ENCODE measurements around the gene SYT13. TPM values are rescaled to one million over a fixed set of nuclear protein-coding genes. Genes with fewer than 3 reads are reported as not detected.

The SYT13 gene
- total RNA-seq, 1 donor from 2014 or later, result 17.4 TPM

DNA sequence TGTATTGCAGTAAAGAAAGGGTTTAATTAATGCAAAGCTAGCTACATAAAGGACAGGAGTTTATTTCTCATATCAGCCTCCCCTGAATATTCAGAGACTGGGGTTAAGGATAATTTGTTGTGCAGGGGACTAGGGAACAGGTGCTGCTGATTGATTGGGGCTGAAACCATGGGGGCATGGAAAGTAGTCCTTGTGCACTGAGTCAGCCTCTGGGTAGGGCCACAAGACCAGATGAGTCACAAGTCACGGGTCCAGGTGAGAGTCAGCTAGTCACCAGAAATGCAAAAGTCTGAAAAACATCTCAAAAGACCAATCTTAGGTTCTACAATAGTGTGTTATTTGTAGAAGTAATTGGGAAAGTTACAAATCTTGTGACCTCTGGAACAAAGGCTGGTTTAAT lies 32.9 kb upstream of the SYT13 start:
- no peak for DNase-seq (ENCODE audit: extremely low spot score, unreplicated experiment)
- TF ChIP-seq, protein P1, sequence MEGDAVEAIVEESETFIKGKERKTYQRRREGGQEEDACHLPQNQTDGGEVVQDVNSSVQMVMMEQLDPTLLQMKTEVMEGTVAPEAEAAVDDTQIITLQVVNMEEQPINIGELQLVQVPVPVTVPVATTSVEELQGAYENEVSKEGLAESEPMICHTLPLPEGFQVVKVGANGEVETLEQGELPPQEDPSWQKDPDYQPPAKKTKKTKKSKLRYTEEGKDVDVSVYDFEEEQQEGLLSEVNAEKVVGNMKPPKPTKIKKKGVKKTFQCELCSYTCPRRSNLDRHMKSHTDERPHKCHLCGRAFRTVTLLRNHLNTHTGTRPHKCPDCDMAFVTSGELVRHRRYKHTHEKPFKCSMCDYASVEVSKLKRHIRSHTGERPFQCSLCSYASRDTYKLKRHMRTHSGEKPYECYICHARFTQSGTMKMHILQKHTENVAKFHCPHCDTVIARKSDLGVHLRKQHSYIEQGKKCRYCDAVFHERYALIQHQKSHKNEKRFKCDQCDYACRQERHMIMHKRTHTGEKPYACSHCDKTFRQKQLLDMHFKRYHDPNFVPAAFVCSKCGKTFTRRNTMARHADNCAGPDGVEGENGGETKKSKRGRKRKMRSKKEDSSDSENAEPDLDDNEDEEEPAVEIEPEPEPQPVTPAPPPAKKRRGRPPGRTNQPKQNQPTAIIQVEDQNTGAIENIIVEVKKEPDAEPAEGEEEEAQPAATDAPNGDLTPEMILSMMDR (conservative IDR thresholded peaks at IDR 0.05), result no peak
- Mint-ChIP-seq H3K27ac (no peak overlapping the region), H3K4me3 (no peak overlapping the region), H3K27me3 (peaks cover 37% of the 10 kb centered on the region), H3K4me1 (ENCODE audit: unreplicated experiment) (no peaks in the 10 kb centered on the region), H3K36me3 (no peaks in the 10 kb centered on the region), H3K9me3 (no peaks in the 10 kb centered on the region)

DNA sequence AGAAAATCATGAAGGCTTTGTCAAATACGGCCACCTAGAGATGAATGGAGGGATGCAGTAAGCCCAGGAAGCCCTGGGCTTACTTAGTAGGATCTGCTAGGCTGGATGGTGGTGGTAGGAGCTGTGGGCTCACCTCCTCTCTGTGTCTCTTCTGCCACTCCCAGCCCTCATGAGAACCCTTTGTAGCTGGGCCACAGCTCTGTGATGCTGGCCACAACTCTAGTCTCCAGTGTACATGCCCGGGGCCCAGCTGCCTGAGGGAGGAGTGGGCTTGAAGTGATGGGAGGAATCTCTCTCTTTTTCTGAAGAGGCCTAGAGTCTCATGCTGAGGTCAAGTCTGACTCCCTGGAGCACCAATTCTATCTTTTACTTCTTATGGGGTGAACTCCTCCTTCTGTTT lies 32.4 kb upstream of the SYT13 start:
- peaks cover 38% of the 10 kb centered on the region for H3K27me3 Mint-ChIP-seq
- no peak overlapping the region for H3K27ac Mint-ChIP-seq
- peak; percentile 22 for DNase-seq (ENCODE audit: extremely low spot score, unreplicated experiment)
- H3K4me1 Mint-ChIP-seq (ENCODE audit: unreplicated experiment), result no peaks in the 10 kb centered on the region
- no peak overlapping the region for H3K4me3 Mint-ChIP-seq
- H3K36me3 Mint-ChIP-seq, result no peaks in the 10 kb centered on the region
- no peaks in the 10 kb centered on the region for H3K9me3 Mint-ChIP-seq
- TF ChIP-seq, protein P1 (conservative IDR thresholded peaks at IDR 0.05), result no peak

DNA sequence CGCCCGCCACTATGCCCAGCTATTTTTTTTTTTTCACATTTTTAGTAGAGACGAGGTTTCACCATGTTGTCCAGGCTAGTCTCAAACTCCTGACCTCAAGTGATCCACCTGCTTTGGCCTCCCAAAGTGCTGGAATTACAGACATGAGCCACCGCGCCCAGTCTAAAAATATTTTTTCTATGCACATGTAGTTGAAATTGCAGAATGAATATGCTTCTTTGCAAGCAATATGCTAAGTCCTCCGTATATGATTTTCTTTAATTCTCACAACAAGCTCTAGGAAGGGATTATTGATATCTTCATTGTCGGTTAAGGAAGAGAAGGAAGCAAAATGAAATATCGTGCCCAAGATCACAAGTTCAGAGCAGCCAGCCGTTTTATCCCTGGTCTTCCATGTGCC lies 30.1 kb upstream of the SYT13 start:
- H3K4me3 Mint-ChIP-seq, result no peak overlapping the region
- no peaks in the 10 kb centered on the region for H3K4me1 Mint-ChIP-seq (ENCODE audit: unreplicated experiment)

DNA sequence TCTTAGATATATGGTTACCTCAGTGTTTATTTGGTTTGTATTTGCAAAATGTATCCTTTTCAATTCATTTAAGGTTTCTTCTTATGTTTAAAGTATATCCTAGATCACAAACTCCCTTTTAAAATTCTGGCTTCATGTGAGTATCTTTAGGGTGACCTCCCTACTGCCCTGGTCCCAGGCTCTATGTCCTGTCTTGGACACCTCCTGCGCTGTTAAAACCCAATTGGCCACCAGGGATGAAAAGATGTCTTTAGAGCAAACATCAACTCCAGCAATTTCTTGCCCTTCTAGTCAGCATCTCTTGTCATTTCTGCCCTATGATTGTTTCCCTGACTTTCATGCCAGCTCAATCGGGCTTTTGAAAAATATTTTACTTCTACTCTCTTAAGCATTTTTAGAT lies 28.8 kb upstream of the SYT13 start:
- no peak for DNase-seq (ENCODE audit: extremely low spot score, unreplicated experiment)
- H3K27me3 Mint-ChIP-seq, result peaks cover 36% of the 10 kb centered on the region
- no peaks in the 10 kb centered on the region for H3K36me3 Mint-ChIP-seq
- no peaks in the 10 kb centered on the region for H3K4me1 Mint-ChIP-seq (ENCODE audit: unreplicated experiment)
- H3K27ac Mint-ChIP-seq, result no peak overlapping the region
- TF ChIP-seq, protein P1 (conservative IDR thresholded peaks at IDR 0.05), result no peak
- H3K4me3 Mint-ChIP-seq, result no peak overlapping the region
- H3K9me3 Mint-ChIP-seq, result no peaks in the 10 kb centered on the region

More for the DNA sequence above, 30.1 kb upstream of the SYT13 start:
- Mint-ChIP-seq H3K36me3 (no peaks in the 10 kb centered on the region), H3K9me3 (no peaks in the 10 kb centered on the region), H3K27ac (no peak overlapping the region), H3K27me3 (peaks cover 32% of the 10 kb centered on the region)
- no peak for DNase-seq (ENCODE audit: extremely low spot score, unreplicated experiment)
- TF ChIP-seq, protein P1 (conservative IDR thresholded peaks at IDR 0.05), result no peak

DNA sequence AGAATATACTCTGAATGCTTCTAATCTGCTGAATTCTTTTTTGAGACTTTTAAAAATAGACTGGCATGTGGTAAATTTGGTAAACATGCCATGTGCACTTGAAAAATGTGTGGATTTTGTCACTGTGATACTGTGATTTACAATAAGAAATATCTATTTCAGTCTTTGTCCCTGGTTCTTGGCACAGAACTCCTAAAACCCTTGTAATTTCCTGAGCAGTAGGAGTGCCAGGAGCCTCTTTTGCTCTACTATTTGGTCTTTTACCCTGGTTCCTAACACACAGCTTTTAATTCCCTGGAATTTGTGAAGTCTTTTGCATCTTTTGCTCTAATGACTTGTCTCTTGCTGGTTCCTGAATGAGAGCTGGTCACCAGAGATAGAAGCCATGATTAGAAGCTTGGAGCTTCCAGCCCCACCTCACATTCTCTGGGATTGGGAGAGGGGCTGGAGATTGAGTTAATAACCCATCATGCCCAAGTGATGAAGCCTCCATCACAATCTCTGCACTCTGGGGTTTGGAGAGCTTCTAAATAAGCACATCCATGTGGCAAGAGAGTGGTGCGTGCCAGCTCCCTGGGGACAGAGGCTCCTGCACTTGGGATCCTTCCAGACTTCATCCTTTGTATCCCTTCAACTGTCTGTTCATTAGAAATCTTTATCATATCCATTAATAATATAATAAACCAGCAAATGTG lies 27.2 kb upstream of the SYT13 start:
- TF ChIP-seq, protein P1 (conservative IDR thresholded peaks at IDR 0.05), result no peak
- peaks cover 33% of the 10 kb centered on the region for H3K27me3 Mint-ChIP-seq
- DNase-seq (ENCODE audit: extremely low spot score, unreplicated experiment), result peak; percentile 32
- no peaks in the 10 kb centered on the region for H3K9me3 Mint-ChIP-seq
- no peaks in the 10 kb centered on the region for H3K4me1 Mint-ChIP-seq (ENCODE audit: unreplicated experiment)
- H3K27ac Mint-ChIP-seq, result no peak overlapping the region
- no peak overlapping the region for H3K4me3 Mint-ChIP-seq
- no peaks in the 10 kb centered on the region for H3K36me3 Mint-ChIP-seq
